ENCODE results near the gene ADGRG3.

The ADGRG3 gene

GRCh38 chr16:57668263-57668571, at the start of gene ADGRG3:
ADGRG3 (plus strand) TSS chr16:57668306; CDS start chr16:57668348, 42 bp downstream.
- DNase-seq = no peak

GRCh38 chr16:57619133-57619605, 48.9 kb upstream of the ADGRG3 start:
- no peak for DNase-seq

GRCh38 chr16:57619606-57620334, 48.3 kb upstream of the ADGRG3 start:
- DNase-seq = no peak

GRCh38 chr16:57620335-57621231, 47.5 kb upstream of the ADGRG3 start:
- no peak for DNase-seq

- DNase-seq = no peak
Measured at GRCh38 chr16:57621521-57622271, 46.4 kb upstream of the ADGRG3 start.

GRCh38 chr16:57622361-57623250, 45.5 kb upstream of the ADGRG3 start:
- no peak for DNase-seq

- DNase-seq = no peak
Measured at GRCh38 chr16:57623251-57624043, 44.7 kb upstream of the ADGRG3 start.

- DNase-seq = no peak
Measured at GRCh38 chr16:57624044-57624688, 43.9 kb upstream of the ADGRG3 start.

- no peak for DNase-seq
Measured at GRCh38 chr16:57624806-57625500, 43.2 kb upstream of the ADGRG3 start.

- no peak for DNase-seq
Measured at GRCh38 chr16:57626420-57627170, 41.5 kb upstream of the ADGRG3 start.

GRCh38 chr16:57627184-57627871, 40.8 kb upstream of the ADGRG3 start:
- no peak for DNase-seq

GRCh38 chr16:57628008-57628781, 39.9 kb upstream of the ADGRG3 start, which contains the start of gene ADGRG1:
ADGRG1 (plus strand) TSS chr16:57628630; CDS start chr16:57650288, 21,658 bp downstream.
- no peak for DNase-seq

- no peak for DNase-seq
Measured at GRCh38 chr16:57628783-57629293, 39.3 kb upstream of the ADGRG3 start.

- no peak for DNase-seq
Measured at GRCh38 chr16:57629516-57630406, 38.3 kb upstream of the ADGRG3 start.

GRCh38 chr16:57630407-57630797, 37.7 kb upstream of the ADGRG3 start:
- no peak for DNase-seq

Data from NCI-H1048 (cell line).